ENCODE data around the gene CEBPE.

The CEBPE gene

DNA sequence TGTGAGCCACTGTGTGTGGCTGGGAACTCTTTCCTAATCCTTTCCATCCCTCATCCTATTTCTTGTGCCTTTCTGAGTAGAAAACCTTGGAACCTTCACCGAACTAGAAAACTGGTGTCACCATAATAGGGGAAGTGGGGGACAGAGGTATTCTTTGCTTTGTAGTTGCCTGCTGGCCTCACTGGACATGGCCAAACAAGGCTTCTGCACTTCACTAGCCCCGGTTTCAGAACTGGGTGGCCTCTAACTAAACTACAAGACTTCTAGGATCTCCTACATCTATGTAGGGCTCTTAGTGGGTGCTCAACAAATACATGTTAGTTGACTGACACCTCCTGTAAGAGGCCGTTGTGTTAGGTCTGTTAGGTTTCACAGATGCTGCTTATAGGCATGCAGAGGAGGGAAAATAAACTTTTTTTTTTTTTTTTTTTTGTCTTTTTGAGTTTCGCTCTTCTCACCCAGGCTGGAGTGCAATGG, 13.7 kb downstream of the CEBPE start:
- TF ChIP-seq, protein P1, sequence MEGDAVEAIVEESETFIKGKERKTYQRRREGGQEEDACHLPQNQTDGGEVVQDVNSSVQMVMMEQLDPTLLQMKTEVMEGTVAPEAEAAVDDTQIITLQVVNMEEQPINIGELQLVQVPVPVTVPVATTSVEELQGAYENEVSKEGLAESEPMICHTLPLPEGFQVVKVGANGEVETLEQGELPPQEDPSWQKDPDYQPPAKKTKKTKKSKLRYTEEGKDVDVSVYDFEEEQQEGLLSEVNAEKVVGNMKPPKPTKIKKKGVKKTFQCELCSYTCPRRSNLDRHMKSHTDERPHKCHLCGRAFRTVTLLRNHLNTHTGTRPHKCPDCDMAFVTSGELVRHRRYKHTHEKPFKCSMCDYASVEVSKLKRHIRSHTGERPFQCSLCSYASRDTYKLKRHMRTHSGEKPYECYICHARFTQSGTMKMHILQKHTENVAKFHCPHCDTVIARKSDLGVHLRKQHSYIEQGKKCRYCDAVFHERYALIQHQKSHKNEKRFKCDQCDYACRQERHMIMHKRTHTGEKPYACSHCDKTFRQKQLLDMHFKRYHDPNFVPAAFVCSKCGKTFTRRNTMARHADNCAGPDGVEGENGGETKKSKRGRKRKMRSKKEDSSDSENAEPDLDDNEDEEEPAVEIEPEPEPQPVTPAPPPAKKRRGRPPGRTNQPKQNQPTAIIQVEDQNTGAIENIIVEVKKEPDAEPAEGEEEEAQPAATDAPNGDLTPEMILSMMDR (IDR thresholded peaks at IDR 0.05; ENCODE audit: control extremely low read depth, extremely low read depth, low read depth, missing control alignments): no peak
- ChIA-PET POLR2A (no interaction called here), CTCF (no interaction called here)
- DNase-seq (ENCODE audit: extremely low spot score): no peak

DNA sequence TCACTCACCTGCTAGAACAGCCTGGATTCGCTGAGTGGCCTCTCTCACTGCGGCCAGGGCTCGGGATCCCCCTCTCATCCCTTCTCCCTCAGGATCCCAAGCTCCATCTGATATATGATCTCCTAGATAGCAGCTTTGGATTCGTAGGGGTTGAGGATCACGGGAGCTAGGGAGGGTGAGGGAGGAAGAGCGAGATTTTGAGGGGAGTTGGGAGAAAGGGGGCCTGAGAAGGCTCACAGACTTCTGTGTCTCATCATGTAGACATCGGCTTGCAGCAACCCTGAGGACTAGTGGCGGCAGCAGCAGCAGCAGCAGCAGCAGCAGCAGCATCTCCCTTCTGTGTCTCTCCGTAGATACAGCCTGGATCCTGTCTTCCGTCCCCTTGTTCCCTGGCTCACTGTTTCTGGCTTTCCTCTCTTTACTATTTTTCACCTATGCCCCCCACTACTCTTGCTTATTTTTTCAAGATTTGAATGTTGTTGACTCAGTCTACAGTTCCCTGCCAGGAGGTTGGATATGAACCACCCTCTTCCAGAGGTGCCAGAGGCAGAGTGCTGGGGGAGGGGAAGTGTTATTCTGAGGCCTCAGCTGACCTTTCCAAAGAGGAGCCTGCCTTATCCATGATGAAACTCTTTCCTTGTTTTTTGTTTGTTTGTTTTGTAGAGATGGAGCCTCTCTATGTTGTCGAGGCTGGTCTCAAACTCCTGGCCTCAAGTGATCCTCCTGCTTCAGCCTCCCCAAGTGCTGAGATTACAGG, 14.3 kb downstream of the CEBPE start, which contains the start of gene CIROP:
TSS of gene CIROP (minus strand) at position 399 of the 757 bp plus-strand sequence. CDS start at position 330, 69 bp downstream.
- POLR2A ChIA-PET: interaction anchor here (0.5 kb wide), 1 partner anchor 72 kb away, joined by 3 read pairs; no protein-coding TSS in a partner anchor

DNA sequence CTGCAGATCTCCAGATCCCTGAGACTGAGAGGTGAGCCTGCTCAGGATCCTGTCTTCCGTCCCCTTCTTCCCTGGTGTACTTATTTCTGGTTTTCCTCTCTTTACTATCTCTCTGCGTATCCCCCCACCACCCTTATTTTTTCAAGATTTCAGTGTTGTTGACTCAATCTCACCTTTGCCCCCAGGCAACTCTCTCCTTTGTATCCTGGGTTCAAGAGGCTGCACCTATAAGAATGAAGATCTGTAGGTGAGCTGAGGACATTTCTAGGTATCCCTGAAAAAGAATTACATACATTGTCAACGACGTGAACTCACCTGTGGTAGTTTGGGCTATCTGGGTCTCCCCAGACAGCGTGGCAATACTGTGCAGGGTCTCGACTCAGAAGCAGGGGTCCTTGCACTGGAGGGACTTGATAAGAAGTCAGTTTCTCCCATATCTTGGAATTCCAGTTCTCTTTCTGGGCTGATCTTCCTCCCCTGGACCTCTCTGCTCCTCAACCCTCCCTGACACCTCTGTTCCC, 14.9 kb downstream of the CEBPE start:
- TF ChIP-seq, protein P1 (IDR thresholded peaks at IDR 0.05; ENCODE audit: control extremely low read depth, extremely low read depth, low read depth, missing control alignments): no peak
- ChIA-PET CTCF (interaction anchor here (1.9 kb wide), 1 partner anchor 119 kb away, joined by 7 read pairs; no protein-coding TSS in a partner anchor), POLR2A (interaction anchor here (0.5 kb wide), 1 partner anchor 73 kb away, joined by 3 read pairs; no protein-coding TSS in a partner anchor)
- DNase-seq (ENCODE audit: extremely low spot score): no peak

More for the DNA sequence above, 14.3 kb downstream of the CEBPE start, which contains the start of gene CIROP:
- no peak for DNase-seq (ENCODE audit: extremely low spot score)
- TF ChIP-seq, protein P1 (IDR thresholded peaks at IDR 0.05; ENCODE audit: control extremely low read depth, extremely low read depth, low read depth, missing control alignments): no peak
- CTCF ChIA-PET: interaction anchor here (1.9 kb wide), 1 partner anchor 120 kb away, joined by 7 read pairs; no protein-coding TSS in a partner anchor

DNA sequence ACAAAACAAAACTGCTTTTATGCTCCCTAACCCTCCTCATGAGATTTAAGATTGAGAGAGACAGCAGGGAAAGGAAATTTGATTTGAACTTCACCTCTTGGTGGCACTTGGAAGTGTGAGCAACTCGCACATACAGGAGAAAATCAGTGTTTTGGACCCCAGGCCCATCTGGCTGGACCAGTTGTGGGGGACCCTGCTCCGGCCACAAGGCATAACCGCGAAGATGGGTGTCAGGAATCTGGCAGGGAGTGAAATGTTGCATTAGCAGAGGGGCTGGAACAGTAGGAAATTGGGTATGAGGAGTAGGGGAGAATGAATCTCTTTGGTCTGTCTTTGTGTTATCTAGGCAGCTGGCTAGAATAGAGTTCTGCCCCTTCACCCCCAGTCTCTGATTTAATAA, 15.5 kb downstream of the CEBPE start:
- TF ChIP-seq, protein P1 (IDR thresholded peaks at IDR 0.05; ENCODE audit: control extremely low read depth, extremely low read depth, low read depth, missing control alignments): no peak
- POLR2A ChIA-PET: no interaction called here
- no peak for DNase-seq (ENCODE audit: extremely low spot score)
- CTCF ChIA-PET: interaction anchor here (1.9 kb wide), 1 partner anchor 118 kb away, joined by 7 read pairs; no protein-coding TSS in a partner anchor

DNA sequence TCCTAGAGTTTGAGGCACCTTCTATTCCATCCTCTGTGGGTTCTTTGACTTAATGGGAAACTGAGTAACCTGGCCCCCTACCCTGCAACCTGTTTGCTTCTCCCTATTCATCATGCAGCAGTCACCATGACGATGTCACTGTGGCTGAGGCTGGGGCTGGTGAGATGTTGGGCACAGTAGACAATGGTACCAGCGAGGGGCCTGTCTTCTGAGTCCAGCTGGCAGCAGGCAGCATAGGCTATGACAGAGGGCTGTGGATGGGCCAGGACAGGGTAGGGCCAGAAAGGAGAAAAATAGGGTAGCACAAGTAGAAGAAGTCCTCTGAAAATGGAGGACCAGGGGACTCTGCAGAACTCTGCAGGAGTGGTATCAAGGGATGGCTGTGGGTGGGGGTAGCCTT, 16.3 kb downstream of the CEBPE start:
- TF ChIP-seq, protein P1 (IDR thresholded peaks at IDR 0.05; ENCODE audit: control extremely low read depth, extremely low read depth, low read depth, missing control alignments): no peak
- POLR2A ChIA-PET: no interaction called here
- DNase-seq (ENCODE audit: extremely low spot score): no peak
- CTCF ChIA-PET: interaction anchor here (0.9 to 4.5 kb wide), 4 partner anchors 18 to 118 kb away, joined by 4 to 27 read pairs (median 6); no protein-coding TSS in a partner anchor

DNA sequence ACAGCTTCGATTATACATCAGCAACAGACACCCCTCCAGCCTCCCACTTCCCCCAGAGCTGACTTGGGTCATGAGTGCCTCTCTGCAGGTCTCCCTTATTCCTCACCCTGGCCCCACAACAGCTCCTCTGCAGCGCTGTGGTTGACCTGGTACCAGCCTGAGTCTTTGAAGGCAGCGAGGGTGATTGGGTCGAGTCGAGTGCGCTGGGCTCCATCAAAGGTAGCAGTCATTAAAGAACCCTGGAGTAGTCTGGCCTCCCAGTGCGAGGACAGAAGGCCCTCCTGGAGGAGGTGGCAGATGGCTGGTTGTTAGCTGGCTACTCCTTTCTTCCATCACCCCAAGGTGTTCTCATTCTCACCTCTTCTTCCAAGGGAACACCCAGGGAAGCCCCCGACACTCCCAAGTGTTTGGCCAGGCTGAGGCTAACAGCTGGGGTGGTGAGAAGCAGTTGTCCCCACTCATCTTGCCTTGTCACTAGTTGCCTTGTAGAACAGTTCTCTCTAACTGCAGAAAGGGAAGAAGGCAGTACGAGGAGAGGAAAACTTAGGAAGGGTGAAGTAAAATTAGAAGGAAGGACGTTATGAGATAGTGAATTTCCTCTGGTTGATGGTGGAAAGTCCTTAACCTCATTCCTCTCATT, 16.9 kb downstream of the CEBPE start:
- POLR2A ChIA-PET: no interaction called here
- CTCF ChIA-PET: interaction anchor here (0.9 to 4.5 kb wide), 4 partner anchors 16 to 33 kb away, joined by 3 to 27 read pairs (median 4); no protein-coding TSS in a partner anchor
- TF ChIP-seq, protein P1 (IDR thresholded peaks at IDR 0.05; ENCODE audit: control extremely low read depth, extremely low read depth, low read depth, missing control alignments): no peak
- DNase-seq (ENCODE audit: extremely low spot score): no peak

Measured in GM10248 (cell line).